HG03439 (cell line): ENCODE measurements around the gene RBBP9.
"Not testable (repeated sequence)": the region's sequence is repeated elsewhere in the genome, so short reads cannot be mapped to it uniquely, and the experiment has no call there.

Source experiments
- ATAC-seq: cut with Tn5 transposase; IDR thresholded peaks from one replicate; pipeline ENCODE4 v1.9.1; 2021; ENCODE audit warnings: mild to moderate bottlenecking, moderate library complexity; ENCODE audit not compliant: unreplicated experiment

The RBBP9 gene

DNA sequence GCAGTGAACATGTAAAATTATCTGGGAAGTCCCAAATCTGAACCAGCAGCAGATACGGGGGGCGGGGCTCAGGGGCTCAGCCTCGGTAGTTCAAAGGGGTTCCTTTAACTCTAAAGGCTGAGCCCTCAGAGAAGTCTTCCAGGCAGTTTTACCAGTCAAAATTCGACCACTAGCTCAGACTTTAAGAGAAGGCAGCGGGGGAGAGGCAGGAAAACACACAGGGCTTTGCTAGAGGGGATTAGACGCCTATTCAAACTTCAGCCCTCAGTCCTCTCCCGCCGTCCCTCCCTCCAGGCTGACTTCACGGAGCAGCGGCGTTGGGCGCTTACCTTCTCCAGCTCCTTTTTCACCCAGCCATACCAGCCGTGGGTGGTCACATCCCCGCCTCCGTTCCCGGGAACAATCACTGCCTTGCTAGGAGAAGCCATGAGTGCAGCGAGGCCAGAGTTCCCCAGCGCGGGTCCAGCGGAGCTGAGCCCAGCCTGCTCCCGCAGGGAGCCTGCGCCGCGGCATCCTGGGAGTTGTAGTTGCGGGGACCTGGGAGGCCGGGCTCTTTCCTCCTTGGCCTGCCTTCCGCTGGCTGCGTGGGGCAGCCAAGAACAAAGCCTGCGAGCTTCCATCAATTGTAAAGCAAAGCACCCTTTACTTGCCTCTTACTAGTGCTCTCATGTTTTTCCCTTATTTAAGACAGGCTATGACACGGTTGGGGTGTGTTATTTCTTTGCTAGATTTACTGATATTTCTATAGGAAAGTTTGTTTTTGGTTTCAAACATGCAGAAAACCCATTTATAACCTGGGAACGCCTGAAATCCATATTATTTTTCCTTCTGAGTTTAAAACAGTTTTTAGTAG is at the start of gene RBBP9:
Gene RBBP9 (minus strand): TSS at position 486 of the 853 bp plus-strand sequence. CDS start 58 bp downstream, at position 428.
- ATAC-seq: peak; percentile 95

DNA sequence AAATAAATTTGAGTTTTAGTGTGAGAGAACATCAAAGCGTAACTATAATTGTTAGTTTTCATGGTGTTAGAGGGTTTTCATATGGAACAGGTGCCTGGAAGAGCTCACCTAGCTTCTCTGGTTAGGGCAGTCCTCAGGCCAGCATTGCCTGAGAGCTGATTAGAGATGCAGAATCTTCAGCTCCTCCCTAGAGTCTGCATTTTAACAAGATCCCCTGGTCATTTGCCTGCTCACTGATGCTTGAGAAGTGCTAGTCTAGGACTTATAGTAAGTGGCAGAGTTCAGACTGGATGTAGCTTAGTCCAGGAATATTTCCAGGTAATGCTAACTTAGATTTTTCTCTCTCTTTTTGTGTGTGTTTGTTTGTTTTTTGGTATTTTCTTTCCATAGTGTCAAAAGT is 48.5 kb upstream of the RBBP9 start:
- no peak for ATAC-seq

DNA sequence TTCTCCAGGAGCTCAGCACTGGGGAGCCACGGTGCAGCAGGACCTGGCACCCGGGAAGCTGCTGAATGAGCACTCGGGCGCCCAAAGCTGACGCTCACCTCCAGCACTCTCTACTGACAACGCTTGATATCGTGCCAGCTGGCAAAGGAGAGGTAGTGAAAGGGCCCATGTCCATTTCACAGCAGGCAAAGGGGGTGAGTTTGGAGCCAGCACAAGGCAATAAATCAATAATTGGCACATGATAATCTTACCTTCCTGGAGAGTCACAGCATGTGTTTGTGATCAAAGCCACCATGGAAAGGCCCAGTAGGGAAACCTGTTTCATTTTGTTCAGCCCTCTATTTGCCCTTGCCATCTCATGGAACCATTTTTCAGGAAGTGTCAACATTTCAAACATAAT is 46.9 kb upstream of the RBBP9 start:
- no peak for ATAC-seq

DNA sequence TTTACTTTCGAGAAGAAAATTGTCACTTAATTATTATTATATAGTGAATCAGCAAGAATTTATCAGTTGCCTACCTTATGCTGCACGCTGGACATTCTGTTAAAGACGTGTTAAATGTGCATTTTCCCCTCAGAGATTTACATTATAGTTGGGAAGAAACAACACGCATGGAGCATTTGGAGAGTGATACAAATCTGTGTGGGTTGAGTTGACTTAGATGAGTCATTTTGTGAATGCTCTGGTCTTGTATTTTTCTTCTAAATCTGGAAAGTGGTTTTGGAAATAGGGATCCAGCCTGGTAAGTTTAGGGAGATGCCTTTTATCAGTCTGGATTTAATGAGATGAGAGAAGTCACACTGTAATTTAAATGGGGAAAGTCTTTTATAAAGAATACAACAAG is 46.2 kb upstream of the RBBP9 start:
- ATAC-seq: no peak

DNA sequence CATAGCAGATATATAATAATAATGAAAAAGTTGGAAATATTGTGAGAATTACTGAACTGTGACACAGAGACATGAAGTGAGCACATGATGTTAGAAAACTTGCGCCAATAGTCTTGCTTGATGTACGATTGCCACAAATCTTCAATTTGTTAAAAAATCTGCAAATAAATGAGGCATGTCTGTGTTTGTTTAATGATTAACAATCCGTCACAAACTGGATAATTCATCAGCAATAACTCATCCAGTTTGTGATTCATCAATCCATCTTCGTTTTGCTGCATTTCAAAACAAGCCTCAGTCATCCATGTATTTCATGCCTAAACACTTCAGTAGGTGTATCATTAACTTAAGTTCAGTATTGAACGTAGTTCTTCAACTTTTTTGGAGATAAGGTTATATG is 44.7 kb upstream of the RBBP9 start:
- ATAC-seq: no peak

DNA sequence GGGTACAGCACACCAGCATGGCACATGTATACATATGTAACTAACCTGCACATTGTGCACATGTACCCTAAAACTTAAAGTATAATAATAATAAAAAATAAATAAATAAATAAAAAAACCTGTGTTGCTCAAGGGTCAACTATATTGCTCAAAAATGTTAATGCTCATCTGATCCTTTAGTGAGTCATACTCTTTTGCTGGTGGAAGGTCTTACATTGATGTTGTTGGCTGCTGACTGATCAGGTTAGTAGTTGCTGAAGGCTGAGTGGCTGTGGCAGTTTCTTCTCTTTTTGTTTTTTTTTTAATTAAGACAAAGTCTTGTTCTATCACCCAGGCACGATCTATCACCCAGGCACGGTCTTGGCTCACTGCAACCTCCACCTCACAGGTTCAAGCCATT is 40.6 kb upstream of the RBBP9 start:
- no peak for ATAC-seq

DNA sequence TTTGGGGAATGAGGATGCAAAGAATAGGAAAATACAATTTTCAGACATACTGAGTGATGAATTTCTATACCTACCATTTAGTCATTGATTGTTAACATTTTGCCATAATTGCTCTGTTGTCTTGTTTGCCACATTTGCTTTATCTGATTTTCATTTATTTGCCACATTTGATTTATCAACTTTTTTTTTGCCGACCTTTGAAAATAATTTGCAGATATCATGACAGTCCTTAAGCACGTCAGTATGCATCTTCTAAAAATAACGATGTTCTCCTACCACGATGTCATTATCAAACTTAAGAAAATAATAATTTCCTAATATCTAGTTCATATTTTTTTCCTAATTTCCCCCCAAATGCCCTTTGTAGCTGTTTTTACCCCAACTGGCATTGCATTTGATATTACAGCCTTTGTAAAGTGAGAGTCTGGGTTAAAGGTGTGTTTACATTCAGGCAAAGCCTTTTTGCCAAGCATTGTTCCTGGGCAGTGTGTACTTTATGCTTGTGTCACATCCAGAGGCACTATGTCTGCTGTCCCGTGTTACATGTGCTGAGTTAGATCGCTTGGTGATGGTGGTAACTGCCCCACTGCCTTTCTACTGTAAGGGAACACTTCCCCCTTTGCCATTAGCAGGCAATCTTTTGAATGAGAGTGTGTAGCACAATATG is 37.1 kb upstream of the RBBP9 start:
- ATAC-seq: no peak

DNA sequence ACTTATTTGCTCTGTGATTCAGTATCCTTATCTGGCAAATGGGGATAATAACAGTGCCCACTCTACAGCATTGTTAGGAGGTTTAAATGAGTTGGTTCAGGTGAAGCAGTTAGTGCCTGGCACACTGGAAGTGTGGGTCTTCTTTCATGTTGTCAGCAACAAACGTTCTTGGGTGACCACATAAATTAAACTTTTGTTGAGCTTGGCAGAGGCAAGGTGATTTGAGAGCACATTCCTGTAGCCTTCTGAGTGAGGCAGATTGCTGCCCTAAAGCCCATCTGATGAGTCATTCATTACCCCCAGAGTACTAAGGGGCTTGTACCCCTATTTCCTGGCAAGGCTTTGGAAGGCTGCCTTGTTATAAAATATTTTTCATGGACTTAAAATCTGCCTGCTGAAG is 36.5 kb upstream of the RBBP9 start:
- ATAC-seq: no peak

DNA sequence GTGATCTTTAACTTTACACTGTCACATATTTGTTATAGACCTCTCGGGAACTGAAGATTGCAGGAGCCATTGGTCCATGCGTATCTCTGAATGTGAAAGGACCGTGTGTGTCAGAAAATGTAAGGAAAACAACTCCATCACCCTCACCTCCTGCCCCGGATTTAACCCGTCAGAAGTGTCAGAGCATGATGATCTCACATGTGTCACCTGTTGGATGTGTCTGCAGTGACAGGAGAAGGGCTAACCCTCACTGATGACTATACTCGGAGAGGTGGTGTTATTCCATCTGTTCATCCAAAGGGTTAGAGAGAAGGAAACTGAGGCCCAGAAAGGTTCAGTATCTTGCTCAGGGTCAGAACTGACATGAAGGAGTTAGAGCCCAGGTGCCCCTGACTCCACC is 35.6 kb upstream of the RBBP9 start:
- no peak for ATAC-seq

DNA sequence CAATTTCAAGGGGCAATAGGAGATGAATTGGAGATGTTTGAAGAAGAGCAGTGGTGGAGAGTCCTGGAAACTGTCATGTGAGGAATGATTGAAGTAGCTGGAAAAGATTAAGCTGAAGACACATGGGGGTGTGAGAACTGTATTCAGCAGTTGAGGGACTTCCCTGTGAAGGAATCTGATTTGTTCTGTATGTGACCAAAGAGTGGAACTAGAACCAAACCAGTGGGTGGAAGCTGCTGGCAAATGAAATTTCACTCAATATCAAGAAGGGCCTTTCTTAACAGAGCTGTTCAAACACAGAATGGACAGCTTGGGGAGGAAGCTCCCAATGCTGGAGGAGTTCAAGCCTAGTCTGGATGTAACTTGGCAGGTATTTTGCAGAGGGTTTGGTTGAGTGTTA is 32.0 kb upstream of the RBBP9 start:
- ATAC-seq: no peak

DNA sequence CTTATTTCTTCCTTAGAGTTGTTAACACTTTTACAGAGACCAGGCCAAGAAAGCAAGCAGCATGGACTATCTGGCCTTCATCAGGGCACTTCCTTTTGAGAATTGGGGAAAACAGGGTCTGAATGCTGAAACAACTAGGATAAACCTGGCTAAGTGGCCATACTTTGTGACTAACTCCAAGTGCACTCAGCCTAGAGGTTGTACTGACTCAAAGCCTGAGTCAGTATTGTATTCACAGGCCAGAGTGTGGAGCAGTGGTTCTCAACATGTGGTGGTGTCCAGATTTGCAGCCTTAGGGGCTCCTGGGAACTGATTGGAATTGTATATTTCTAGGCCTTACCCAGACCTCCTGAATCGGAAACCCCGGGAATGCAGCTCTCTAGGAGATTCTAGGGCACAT is 30.8 kb upstream of the RBBP9 start:
- no peak for ATAC-seq

DNA sequence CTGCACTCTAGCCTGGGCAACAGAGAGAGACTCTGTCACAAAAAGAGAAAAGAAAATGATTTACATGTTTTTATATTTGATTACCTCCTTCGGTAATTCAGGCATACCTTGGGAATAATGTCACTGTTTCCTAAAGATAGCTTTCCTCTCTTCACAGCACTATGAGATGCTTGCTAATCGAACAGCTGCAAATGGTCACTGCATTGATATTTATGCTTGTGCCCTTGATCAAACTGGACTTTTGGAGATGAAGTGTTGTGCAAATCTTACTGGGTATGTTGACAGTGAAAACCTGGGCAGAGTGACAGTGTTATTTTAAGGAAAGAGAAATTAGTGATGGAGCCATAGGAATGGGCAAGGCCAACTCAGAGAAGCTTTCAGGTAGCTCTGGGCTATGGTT is 30.3 kb upstream of the RBBP9 start:
- ATAC-seq: no peak

DNA sequence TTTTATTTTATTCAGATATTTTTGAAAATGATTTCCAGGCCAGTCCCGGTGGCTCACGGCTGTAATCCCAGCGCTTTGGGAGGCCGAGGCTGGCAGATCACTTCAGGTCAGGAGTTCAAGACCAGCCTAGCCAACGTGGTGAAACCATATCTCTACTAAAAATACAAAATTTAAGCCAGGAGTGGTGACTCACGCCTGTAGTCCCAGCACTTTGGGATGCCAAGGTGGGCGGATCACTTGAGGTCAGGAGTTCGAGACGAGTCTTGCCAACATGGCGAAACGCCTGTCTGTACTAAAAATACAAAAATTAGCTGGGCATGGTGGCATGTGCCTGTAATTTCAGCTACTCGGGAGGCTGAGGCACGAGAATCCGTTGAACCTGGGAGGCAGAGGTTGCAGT is 29.7 kb upstream of the RBBP9 start:
- ATAC-seq: not testable (repeated sequence)

DNA sequence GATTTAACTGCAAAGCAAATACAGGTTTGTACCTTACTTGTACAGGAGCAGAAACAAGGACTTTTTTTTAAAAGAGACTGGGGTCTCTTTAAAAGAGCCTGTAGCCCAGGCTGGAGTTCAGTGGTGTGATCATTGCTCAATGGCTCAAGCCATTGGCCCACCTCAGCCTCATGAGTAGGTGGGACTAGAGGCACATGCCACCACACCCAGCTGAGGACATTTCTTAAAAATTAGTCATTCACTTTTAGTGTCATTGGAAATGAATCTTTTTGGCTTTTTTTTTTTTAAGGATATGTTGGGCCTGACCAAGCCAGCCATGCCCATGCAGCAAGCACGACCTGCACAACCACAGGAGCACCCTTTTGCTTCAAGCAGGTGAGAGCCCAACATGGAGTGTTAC is 27.6 kb upstream of the RBBP9 start:
- no peak for ATAC-seq

DNA sequence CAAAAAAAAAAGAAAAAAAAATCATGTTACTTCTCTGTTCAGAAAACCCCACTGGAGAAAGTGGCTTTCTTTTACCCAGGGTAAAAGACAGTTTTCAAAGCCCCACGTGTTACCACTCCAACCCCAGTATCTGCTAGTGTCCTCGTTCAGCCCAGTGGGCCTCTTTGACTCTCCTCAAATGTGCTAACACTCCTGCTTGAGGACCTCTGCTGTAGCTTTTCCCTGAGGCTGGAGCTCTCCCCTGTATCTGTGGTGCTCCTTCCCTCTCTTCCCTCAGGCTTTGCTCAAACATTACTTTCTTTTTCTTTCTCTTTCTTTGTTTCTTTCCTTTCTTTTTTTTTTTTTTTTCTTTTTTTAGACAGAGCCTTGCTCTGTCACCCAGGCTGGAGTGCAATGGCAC is 26.0 kb upstream of the RBBP9 start:
- no peak for ATAC-seq

DNA sequence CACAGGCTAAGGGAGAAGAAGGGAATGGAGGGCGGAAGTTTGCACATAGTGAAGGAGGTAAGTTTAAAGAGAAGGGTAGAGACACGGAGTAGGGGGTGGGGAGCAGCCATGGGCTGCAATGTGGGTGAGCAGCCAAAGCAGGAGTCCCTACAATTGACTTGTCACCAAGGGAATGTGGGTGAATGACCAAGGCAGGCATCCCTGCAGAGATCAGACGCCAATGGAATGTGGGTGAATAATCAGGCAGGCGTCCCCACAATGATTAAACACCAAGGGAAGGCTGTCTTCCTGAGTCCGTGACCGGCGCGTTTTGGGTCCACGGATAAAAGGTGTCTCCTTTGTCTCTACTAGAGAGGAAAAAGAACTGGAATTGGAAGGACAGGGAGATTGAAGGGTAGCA is 25.0 kb upstream of the RBBP9 start:
- not testable (repeated sequence) for ATAC-seq

DNA sequence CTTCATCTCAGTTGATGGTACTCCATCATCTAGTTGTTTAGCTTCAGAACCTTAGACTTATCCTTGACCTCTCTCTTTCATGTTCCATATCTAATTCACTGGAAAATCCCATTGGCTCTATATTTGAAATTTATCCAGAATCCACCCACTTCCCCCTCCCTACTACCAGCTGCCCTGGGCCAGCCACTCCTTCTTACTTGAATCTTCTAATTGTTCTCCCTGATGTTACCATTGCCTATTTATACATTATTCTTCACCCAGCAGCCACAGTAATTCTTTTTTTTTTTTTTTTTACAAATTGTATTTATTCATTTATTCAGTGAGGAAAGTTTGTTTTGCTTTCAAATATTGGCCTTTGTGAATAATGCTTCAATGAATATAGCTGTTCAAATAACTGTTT is 18.9 kb upstream of the RBBP9 start:
- ATAC-seq: no peak

DNA sequence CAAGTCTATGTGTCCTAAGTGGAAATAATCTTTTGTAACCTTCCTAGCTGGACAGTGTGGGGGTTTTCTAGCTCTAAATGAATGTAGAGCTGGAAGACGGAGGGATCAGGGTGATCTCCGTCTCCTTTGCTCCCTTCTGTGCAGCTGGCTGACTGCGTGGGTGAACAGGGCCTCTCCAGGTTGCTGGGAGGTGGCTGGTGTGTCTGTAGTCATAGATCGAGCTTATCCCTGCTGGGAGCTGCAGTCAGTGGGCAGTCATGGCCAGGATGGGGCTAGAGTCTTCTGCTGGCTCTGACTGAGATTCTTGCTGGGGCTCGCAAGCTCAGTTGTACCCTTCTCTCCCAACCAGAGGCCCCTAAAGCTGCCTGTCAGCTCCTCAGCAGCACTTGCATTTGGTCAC is 17.1 kb upstream of the RBBP9 start:
- no peak for ATAC-seq

DNA sequence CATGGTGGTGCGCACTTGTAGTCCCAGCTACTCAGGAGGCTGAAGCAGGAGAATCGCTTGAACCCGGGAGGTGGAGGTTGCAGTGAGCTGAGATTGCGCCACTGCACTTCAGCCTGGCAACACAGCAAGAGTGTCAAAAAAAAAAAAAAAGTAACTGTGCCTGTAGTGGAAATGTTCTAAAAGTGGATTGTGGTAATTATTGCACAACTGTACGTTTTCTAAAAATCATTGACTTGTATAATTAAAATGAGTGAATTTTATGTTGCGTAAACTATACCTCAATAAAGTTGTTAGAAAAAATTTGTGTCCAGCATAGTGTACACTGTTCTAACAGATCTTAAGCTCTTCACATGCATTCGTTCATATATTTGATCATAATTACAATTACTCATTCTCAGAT is 16.2 kb upstream of the RBBP9 start:
- no peak for ATAC-seq

DNA sequence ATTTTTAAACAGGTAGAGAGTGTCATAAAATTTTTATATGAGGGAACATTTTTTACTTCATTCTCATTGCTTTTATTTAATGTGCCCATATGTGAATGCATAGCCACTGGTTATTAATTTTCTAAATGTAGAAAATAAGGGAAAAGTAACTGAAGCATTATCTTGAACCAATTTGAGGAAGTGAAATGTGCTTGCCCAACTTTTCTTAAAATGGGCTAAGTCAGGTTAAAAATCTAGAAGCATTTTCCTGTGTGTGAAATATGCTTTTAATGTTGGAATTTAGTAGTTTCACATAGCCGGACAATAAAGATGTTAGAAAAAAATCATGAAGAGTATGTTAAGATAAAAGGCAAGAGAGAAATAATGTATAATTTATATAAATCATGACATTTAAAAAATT is 14.5 kb upstream of the RBBP9 start:
- ATAC-seq: no peak

DNA sequence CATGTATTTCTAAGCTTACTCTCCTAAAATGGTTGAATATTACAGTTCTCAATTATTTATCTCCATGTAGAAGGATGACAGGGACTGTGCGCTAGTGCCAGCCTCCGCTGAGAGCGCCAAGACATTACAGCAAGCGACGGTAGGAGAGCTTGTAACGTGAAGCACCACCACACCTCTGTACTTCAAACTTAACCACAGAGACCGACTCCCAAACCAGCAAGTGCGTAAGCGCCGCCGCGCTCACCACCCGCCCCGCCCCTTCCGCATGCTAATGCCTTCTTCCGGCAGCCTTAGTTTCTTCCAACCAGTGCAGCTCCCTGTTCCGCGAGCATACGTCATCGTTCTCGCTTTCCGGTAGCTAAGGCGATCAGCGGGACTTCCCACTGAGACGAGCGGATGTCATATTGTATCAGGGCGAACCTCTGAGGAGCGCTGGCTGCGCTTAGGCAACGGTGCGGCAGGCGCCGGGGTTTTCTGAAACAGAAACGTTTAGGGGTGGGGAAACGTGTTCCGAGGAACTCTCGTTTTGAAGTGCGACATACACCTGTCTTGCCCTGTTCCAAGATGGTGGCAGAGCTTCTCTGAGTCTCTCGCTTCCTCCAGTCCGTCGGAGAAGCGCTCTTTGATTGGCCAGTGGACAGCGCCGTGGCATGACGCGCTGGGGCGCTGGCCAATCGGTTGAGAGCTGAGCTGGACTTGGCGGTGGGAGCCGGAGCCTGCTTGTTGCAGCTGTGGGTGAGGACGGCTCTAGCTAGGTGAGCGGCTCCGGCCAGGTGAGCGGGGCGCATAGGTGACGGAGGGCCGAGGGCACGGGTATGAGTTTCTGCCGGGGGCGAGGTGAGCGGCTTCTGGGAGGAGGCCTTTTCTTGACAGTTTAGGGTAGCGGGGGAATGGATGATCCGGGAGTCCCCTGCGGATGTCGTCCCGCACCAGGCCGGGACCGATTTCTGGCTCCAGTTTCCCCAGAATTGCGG is 10.5 kb upstream of the RBBP9 start, which contains the start of gene SEC23B:
Gene SEC23B (plus strand): TSS at position 723 of the 974 bp plus-strand sequence. CDS start 2,896 bp downstream, outside the sequence.
- peak; percentile 97 for ATAC-seq
